Progenitor cell of endocrine pancreas (in vitro differentiated cells): Measurements from ENCODE around the gene EML3. TPM values are rescaled to one million over a fixed set of nuclear protein-coding genes. Genes with fewer than 3 reads are reported as not detected.

Source experiments
- DNase-seq: peaks from one replicate; pipeline ENCODE4 v3.0.0; 2021; ENCODE audit warnings: low spot score; ENCODE audit not compliant: unreplicated experiment
- H3K27ac Mint-ChIP-seq: 2 replicates; pipeline ENCODE4 v1.8.0; 2021; ENCODE audit warnings: mild to moderate bottlenecking, moderate library complexity, mixed read lengths
- H3K27me3 Mint-ChIP-seq: 2 replicates; pipeline ENCODE4 v1.8.0; 2021; ENCODE audit warnings: mixed read lengths
- H3K36me3 Mint-ChIP-seq: 2 replicates; pipeline ENCODE4 v1.8.0; 2022; ENCODE audit warnings: mixed read lengths; ENCODE audit not compliant: insufficient read depth
- H3K4me1 Mint-ChIP-seq: 2 replicates; pipeline ENCODE4 v1.8.0; 2021; ENCODE audit warnings: low read depth, mixed read lengths
- H3K4me3 Mint-ChIP-seq: 2 replicates; pipeline ENCODE4 v1.8.0; 2021; ENCODE audit warnings: low read depth, mild to moderate bottlenecking, moderate library complexity, mixed read lengths
- H3K9me3 Mint-ChIP-seq: 2 replicates; pipeline ENCODE4 v1.8.0; 2021; ENCODE audit warnings: low read depth, mixed read lengths
- CTCF ChIP-seq: fragments of 200-600 bp; sonication (generic); IDR thresholded peaks from one replicate; pipeline ENCODE4 v1.5.0; 2021; ENCODE audit warnings: antibody characterized with exemption, mild to moderate bottlenecking; ENCODE audit not compliant: unreplicated experiment
- total RNA-seq: library from RNA; stranded (reverse); gene quantifications from 2 replicates; pipeline ENCODE4 v1.2.1, GENCODE V29; 2021

The EML3 gene
- total RNA-seq, 1 donor from 2014 or later, result 42.7 TPM

- Mint-ChIP-seq H3K27me3 (no peaks in the 10 kb centered on the region), H3K9me3 (no peaks in the 10 kb centered on the region), H3K4me3 (no peak overlapping the region), H3K27ac (no peak overlapping the region), H3K36me3 (peaks cover 2% of the 10 kb centered on the region), H3K4me1 (peaks cover 17% of the 10 kb centered on the region)
- DNase-seq, result no peak
- no peak for TF ChIP-seq CTCF
Observed at GRCh38 chr11:62649486-62649885, 36.9 kb upstream of the EML3 start.

GRCh38 chr11:62648967-62649364 is 36.4 kb upstream of the EML3 start:
- Mint-ChIP-seq H3K4me1 (peaks cover 17% of the 10 kb centered on the region), H3K27ac (no peak overlapping the region), H3K27me3 (no peaks in the 10 kb centered on the region), H3K36me3 (peaks cover 2% of the 10 kb centered on the region), H3K4me3 (no peak overlapping the region), H3K9me3 (no peaks in the 10 kb centered on the region)
- no peak for DNase-seq
- no peak for TF ChIP-seq CTCF

- no peaks in the 10 kb centered on the region for H3K27me3 Mint-ChIP-seq
- TF ChIP-seq CTCF, result no peak
- H3K27ac Mint-ChIP-seq, result no peak overlapping the region
- H3K4me1 Mint-ChIP-seq, result peaks cover 15% of the 10 kb centered on the region
- H3K4me3 Mint-ChIP-seq, result no peak overlapping the region
- peaks cover 2% of the 10 kb centered on the region for H3K36me3 Mint-ChIP-seq
- DNase-seq, result no peak
- no peaks in the 10 kb centered on the region for H3K9me3 Mint-ChIP-seq
Observed at GRCh38 chr11:62648185-62648966, 35.8 kb upstream of the EML3 start.

- no peak overlapping the region for H3K27ac Mint-ChIP-seq
- TF ChIP-seq CTCF, result no peak
- H3K27me3 Mint-ChIP-seq, result no peaks in the 10 kb centered on the region
- no peaks in the 10 kb centered on the region for H3K9me3 Mint-ChIP-seq
- H3K4me3 Mint-ChIP-seq, result no peak overlapping the region
- DNase-seq, result no peak
- peaks cover 14% of the 10 kb centered on the region for H3K4me1 Mint-ChIP-seq
- H3K36me3 Mint-ChIP-seq, result peaks cover 2% of the 10 kb centered on the region
Observed at GRCh38 chr11:62647609-62648005, 35.0 kb upstream of the EML3 start.

- Mint-ChIP-seq H3K27me3 (no peaks in the 10 kb centered on the region), H3K27ac (peak overlapping the region; percentile 98), H3K36me3 (peaks cover 2% of the 10 kb centered on the region), H3K9me3 (no peaks in the 10 kb centered on the region), H3K4me3 (peak overlapping the region; percentile 98), H3K4me1 (peaks cover 10% of the 10 kb centered on the region)
- DNase-seq, result no peak
- no peak for TF ChIP-seq CTCF
Observed at GRCh38 chr11:62646825-62647608, 34.4 kb upstream of the EML3 start.
